HG03439 (cell line): ENCODE data around the gene AUTS2.

ENCODE experiments used
- ATAC-seq: cut with Tn5 transposase; IDR thresholded peaks from one replicate; pipeline ENCODE4 v1.9.1; 2021; ENCODE audit warnings: mild to moderate bottlenecking, moderate library complexity; ENCODE audit not compliant: unreplicated experiment

The AUTS2 gene

DNA sequence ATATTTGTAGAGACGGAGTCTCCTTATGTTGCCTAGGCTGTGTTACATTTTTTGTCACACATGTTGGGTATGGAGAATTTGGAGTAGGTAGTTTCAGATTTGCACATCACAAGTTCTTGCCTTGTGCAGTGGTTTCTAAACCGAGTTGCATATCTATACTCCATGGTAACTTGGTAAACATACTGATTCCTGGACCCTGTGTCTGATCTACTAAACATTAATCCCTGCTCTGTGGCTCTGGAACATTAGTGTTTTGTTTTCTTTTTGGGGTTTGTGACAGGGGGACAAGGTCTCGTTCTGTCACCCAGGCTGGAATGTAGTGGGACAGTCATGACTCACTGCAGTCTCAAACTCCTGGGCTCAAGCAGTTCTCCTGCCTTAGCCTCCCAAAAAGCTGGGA is 24.7 kb downstream of the AUTS2 start:
- no peak for ATAC-seq

DNA sequence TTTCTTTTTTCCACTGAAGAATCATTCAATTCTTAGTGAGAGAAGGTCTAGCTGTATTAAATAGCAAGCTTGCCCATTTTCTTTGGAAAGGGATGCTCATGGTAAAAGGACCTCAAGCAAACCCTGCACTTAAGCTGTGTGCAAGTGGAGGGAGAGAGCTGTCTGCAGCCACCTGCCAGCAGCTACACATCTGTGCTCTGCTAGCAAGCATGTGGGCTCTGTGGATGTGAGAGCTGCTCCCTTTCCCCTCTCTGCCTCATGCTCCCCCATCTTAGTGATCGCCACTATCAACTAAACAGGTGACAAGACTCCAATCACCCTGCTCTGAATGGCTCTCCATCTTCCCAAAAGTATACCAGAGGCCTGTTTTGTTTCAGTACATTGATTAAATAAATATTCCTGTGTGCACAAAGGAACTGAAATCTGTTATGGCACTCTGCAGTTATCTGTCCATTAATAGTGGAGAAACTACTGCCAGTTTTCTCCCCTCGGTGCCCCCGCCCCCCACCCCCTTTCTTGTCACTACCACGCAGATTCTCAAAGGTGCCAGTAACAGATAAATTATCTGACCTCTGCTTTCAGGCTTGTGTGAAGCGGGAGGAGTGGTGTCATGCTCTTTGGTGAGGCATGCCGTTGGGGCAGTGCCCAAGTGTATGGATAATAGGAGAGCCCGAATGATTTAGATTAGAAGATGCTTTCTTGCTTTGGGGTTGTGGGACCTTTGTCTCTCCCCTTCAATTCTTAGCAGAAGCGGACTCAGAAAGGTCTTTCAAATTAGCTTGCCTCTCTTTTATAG is 26.4 kb downstream of the AUTS2 start:
- no peak for ATAC-seq

DNA sequence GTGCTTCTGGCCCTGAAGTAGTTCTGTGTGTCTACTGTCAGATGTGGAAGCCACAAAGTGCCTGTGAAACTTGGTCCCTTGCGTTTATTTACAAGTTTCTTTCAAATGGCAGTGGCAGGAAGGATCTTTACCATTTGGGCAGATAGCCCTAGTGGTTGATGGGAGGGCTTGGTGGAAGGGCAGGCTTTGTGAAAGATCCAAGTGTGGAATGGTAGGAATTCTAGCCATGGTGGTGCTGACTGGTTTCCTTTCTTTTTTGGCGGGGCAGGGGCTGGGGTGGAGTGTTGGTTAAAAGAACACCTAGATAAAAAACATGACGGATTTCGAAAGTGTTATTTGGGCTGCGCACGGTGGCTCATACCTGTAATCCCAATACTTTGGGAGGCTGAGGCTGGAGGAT is 27.0 kb downstream of the AUTS2 start:
- ATAC-seq = no peak

DNA sequence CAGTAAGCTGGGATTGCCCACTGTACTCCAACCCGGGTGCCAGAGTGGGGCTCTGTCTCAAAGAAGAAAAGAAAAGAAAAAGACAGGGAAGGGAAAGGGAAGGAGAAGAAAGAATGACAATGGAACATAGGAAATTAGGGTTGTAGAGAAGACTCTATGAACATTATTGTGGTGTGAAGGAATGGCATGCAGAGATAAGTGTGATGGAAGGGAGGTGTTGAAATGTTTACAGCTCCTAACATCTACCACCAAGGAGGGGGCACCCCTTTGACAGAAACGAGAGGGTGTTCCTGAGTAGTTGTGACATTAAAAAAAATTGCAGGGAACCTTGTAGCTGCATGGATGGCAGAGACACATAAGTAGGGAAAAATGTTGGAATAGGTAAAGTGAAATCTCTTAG is 27.5 kb downstream of the AUTS2 start:
- no peak for ATAC-seq

DNA sequence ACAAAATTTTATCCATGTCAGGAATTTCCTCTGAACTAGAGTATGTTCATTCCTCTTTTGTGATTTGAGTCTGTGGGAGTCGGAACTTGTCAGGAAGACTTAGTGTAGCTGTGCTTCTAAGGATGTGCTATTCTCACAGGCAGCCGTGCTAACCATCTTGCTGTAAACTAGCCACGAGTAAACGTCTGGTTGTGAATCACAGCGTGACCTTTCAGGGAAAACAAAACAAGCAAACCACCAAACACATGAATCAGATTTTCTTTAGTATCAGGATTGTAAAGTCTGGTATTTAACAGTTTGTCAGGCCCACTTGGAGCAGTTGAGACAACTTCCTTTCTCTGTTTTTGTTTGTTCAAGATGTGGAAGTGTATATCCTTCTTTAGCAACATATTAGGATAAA is 32.0 kb downstream of the AUTS2 start:
- ATAC-seq = no peak

DNA sequence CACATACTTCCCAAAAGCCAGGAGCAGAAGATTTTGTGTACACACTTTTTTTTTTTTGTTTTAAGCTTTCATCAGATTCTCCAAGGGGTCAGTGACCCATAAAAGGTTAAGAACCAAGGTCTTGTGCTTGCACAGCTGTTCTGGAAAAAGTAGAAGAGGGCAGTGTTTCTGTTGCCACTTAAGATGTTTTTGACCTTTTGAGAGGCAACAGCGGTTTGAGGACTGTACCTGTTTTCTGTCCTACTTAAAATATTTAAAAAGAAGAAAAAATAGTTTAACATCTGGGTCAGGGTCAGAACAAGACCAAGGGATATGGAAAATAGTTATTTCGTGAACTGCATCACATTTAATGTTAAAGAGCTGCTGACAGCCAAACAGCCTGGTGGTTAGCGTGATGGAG is 32.9 kb downstream of the AUTS2 start:
- ATAC-seq = no peak

DNA sequence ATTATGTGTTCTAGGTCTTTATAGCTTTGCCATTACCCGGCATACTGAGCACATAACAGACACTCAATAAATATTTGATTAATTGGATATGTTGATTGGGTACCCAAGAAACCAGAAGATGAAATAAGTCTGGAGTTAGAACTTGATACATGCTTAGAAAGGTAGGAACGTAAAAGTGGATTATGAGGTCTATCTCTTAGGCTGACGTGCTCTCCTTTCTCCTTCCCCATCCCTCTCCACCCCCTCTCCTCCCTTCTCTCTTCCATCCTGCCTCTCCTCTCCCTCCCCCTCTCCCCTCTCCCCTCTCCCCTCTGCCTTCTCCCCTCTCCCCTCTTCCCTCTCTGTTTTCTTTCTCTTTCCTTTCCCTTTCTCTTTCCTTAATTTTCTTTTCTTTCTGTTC is 34.0 kb downstream of the AUTS2 start:
- no peak for ATAC-seq

DNA sequence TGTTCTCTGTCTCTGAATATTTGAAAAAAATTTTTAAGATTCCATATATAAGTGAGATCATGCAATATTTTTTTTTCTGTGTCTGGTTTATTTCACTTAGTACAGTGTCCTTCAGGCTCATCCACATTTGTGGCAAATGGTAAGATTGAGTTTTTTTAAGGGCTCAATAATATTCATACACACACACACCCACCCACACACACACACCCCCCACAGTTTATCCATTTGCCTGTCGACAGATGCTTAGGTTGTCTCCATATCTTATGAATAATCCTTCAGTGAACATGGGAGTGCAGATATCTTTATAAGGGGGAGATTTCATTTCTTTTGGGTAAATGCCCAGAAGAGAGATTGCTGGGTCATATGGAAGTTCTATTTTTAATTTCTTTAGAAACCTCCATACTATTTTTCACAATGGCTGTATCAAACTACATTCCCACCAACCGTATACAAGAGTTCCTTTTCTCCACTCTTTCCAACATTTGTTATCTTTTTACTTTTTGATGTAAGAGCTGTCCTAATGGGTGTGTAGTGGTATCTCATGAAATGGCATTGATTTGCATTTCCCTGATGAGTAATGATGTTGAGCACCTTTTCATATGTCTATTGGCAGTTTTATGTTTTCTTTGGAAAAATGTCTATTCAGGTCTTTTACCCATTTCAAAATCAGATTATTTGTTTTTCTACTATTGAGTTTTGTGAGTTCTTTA is 35.0 kb downstream of the AUTS2 start:
- no peak for ATAC-seq

DNA sequence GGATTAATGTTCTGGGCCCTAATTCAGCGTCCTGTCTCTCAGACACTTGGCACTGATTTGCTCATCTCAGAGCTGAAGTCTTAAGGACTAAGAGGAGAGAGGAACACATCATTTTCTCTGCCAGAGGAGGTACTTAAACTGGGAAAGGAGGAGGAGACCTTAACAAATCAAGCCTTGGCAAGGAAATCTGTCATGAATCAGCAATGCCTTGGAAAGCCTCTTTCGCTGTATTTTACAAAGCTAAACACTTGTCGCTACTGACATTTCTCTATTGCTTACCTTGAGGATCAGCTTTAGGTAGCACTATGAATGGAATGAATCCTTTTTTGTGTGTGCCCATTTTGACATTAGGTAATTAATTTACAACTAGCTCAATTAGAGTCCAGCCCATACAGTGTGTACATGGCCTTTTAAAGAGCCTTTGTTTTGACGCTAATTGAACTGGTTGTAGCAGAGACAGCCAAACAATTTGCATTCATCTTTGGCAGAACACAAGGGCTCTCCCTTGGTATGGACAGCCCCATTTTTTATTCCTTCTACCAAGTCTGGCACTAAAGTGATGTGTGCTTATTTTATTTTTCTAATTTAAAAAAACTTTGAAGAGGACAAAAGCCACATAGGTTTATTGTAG is 37.4 kb downstream of the AUTS2 start:
- no peak for ATAC-seq

DNA sequence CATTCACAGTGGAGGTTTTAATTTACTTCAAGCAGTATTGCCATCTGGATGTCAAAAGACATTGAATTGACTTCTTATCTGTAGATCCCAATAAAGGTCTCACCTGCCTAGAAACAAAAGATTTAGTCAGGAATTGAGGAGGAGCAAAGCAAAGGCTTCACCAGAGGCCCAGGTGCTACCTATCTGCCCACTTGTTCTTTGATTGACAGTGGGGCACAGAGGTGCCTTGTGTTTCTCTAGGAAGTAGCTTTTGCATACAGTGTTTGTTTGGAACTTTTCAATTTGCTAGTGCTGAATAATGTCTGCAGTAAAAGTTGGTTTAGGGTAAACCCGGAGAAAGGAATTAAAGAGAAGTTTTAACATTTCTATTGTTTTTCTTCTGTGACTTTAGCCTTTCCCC is 40.4 kb downstream of the AUTS2 start:
- no peak for ATAC-seq

DNA sequence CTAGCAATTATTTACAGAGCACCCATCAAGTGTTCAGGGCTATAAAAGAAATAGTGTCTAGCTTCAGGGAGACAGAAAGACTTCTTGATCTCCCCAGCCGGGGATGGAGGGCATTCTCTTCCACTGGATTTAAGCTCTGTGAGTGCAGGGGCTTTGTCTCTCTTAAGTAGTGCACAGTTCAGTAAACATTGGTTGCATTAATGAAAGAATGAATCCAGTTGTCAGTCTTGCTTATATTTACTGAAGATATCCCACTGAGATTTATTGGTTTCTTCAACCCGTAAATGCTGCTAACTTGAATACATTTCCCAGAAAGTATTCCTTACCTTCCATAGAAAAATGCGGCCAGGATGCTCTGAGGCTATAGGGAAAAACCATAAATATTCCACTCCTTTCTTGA is 41.9 kb downstream of the AUTS2 start:
- no peak for ATAC-seq

DNA sequence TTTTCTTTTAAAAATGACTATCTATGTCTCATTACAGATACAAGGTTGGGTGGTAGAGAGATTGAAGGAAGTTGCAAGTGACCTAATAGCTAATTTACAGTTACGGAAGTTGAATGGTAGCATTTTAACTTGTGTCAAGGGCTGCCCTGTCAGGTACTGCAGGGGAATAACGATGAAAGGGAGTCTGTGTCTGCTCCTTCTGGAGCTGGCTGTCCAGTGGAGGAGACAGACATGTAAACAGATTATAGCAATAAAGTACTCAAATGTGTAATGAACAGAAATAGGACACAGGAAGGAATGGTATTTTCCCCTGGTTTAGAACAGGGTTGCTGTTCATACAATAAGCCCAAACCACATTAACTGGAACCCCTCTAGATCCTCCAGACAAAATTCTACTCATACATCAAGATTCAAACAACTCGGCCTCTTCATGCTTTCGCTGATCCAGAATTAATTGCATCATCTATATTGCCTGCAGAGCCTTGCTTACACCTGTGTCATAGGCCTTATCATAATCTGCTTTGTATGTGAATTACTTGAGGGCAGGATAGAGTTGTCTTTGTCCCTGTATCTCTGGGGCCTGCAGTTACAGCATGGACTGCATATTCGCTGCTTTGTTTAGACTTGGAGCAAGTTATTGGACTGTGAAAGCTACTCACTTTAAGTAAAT is 42.8 kb downstream of the AUTS2 start:
- ATAC-seq = no peak

DNA sequence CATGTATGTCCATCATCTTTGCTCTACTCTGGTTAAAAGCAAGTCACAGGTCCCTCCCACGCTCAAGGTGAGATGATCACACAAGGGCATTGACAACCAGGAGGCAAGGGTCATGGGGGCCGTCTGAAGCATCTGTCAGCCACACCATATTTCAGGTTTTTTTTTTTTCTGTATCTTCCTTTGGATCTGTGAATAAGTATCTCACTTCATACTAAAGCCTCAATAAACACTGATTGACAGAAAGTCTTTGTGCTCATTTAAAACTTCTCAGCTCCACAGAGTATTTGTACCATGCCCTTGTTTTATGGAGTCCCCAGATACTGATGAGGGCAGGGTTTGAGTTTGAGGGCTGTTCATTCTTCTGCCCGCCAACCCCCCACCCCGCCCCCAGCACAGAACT is 45.0 kb downstream of the AUTS2 start:
- ATAC-seq = no peak

DNA sequence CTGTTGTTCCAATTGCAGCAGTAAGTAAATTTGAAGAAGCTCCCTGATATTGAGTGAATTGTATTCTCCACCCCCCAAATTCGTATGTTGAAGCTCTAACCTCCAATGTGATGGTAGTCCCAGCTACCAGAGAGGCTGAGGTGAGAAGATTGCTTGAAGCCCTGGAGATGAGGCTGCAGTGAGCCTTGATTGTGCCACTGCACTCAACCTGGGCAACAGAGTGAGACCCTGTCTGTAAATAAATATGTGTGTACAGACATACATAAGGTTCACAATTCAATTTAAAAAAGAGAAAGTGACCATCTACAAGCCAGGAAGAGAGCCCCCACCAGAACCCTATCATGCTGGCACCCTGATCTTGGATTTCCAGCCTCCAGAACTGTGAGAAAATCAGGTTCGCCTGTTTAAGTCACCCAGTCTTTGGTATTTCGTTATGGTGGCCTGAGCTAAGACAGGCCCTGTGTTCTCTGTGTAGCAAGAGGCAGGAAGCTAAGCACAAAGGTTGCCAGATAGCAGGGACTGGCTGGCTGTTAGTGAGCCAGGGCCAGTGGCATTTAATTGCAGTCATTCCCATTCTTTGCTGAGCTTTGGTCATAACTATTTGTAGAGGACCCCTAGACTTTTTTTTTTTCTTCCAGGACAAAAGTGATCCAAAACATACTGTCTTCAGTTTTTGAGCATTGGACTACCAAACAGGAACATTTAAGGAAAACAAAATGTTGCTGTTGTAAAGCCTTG is 45.6 kb downstream of the AUTS2 start:
- ATAC-seq = no peak

DNA sequence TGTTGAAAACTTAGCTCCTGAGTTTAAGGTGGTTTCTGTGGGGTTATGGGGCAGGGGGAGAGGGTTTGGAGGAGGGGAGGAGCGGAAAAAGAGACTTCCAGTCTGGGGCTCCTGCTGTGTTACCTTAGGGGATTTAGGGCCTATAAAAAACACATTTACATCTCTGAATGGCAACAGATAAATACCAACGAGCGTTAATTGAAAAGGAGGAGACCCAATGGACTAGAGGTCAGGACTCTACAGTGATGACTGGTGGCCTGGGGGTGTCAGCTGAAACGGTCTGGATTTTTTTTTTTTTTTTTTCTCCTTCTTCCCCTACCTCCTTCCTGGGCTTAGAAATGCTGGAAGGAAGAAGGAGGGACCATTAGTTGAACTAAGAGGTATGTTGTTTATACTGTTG is 47.4 kb downstream of the AUTS2 start:
- ATAC-seq = no peak

DNA sequence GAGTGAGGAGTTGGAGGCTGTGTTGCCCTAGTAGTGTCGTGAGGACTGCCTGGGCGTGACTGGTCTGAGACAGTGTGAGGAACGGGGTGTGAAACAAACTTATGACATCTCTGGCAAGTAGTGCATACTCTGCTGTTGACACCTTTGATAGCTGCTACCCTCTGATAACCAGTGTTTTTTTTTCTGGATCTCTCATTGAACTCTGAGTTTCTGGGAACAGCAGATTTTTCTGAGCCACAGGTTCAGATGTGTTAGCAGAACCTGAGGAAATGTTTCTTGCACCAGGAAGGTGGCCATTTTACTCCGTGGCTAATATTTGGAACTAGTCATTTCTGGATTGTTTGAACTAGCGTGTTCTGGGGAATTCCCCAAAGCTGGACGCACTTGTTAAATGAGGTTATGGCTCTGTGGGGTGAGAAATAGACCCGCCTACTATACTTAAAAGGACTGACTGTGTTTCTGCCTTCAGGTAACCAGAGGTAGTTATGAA is 52.9 kb downstream of the AUTS2 start:
- peak; percentile 82 for ATAC-seq

DNA sequence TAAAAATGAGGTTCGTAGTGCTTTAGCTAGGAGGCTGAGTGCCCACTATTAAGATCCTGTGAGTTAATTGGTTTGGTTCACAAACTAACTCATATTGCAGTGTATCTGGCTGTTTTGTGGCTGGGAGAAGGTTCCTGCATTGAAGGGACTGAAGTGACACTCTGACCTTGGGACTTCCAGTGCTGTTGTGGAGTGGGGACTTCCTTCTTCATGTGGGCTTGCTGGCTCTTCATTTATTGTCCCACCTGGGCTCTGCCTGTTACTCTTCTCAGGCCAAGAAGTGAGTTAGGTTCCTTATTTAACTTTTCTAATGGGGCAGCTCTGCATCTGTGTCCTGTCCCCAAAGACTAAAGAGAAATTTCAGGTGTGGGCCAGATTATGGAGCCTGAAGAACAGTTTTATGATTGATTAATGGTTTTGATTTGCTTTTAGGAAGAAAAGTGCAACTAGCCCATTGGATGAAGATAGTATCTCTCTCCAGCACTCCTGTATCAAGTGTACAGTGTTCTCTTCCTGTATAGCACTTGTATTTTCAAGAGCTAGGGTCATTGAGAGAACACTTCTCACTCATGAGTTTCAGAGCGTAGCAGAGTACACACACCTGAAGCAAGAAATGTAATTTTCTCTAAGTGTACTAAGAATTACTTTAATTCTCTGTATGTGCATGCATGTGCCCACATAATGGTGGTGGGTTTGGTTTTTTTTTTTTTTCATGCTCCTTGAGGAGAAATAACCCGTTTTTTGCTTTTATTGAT is 54.8 kb downstream of the AUTS2 start:
- ATAC-seq = no peak

DNA sequence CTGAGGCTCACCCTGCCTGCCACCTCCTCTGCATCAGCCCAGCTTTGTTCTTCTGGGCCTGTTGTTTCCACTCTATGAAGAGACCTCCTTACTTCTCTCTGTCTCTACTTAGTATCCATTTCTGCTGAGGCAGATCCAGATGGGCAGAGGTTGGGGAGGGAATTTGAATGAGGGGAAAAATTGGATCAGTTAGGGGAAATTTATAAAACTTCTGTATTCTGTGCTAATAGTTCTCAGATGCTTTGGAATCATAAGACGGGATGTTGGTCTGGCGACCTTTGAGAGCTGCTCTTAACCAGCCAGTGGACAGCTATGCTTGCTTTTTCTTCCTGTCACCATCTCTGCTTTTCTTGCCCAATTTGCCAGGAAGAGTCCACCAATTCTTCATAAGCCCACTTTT is 55.5 kb downstream of the AUTS2 start:
- ATAC-seq = no peak

DNA sequence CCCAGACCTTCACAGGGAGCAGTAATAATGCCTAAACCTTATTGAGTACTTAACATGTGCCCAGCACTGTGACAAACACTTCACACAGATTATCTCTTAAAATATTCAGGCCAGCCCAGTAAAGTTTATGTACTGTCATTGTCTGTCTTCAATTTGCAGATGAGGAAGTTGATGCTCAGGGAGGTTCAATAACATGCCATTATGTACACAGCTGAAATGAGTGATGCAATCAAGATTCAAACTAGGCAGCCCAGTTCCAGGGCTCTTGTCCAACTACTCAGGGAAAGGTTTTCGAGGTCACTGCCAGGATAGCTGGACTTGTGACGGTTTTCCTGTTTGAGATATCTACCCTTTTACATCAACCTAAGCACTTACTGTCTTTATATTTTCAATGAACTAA is 56.1 kb downstream of the AUTS2 start:
- no peak for ATAC-seq
